Ovary (tissue), 3 donors: ENCODE data around the gene KIF5A.

Experiments used
- CTCF ChIP-seq, 3 donors: fragments of 450-650 bp in 2 of 3; fragments of 200-600 bp in 1 of 3; IDR thresholded peaks; one replicate each; pipeline versions ENCODE4 v1.5.1 to v1.8.0; 2016 to 2022; ENCODE audit warnings: antibody characterized with exemption in 3 of 3, mild to moderate bottlenecking in 1 of 3
- EP300 ChIP-seq: sonication (generic); formaldehyde crosslinking; IDR thresholded peaks from one replicate; pipeline ENCODE4 v1.6.1; 2017; ENCODE audit warnings: antibody characterized with exemption
- POLR2A ChIP-seq: fragments of 450-650 bp; IDR thresholded peaks from one replicate; pipeline ENCODE4 v1.6.1; 2017; ENCODE audit warnings: antibody characterized with exemption, mild to moderate bottlenecking, moderate library complexity
- donor health status: DM: no; HTN: no; CAD: no.

DNA sequence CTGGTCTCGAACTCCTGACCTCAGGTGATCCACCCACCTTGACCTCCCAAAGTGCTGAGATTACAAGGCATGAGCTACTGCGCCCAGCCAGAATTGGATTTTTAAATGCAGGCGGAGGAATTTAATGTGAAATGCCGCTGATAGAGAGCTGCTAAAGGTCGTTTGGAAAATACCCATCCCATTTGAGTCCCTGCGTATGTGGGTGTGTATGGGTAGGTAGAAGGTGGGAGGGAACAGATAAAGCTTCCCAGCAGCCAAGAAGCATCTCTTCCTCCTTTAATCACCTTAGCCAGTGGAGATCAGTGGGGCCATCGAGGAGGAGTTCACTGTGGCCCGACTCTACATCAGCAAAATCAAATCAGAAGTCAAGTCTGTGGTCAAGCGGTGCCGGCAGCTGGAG, 25.0 kb downstream of the KIF5A start:
- TF ChIP-seq POLR2A (no peak), CTCF (IDR thresholded peaks at IDR 0.05) (no peak), EP300 (no peak)
